ENCODE measurements around the gene METTL13. TPM values are rescaled to one million over a fixed set of nuclear protein-coding genes. Genes with fewer than 3 reads are reported as not detected.

Gene METTL13
- total RNA-seq, 1 experiment from 2014 or later, result 41.9 TPM

DNA sequence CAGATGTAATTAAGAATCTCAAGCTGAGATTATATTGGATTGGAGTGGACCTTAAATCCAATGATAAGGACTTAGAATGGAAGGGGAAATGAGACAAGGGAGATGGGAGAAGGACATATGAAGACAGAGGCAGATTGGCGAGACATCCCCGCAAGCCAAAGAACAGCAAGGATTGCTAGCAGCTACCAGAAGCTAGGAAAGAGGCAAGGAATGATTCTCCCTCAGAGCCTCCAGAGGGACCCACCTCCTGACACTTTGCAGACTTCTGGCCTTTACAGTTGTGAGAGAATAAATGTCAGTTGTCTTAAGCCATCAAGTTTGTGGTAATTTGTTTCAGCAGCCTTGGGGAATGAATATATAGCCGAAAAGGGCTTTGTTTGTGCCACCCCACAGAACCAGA is 20.7 kb downstream of the METTL13 start:
- ATAC-seq (no peak), DNase-seq (ENCODE audit: low read depth, low spot score) (no peak)
- TF ChIP-seq, protein P1, sequence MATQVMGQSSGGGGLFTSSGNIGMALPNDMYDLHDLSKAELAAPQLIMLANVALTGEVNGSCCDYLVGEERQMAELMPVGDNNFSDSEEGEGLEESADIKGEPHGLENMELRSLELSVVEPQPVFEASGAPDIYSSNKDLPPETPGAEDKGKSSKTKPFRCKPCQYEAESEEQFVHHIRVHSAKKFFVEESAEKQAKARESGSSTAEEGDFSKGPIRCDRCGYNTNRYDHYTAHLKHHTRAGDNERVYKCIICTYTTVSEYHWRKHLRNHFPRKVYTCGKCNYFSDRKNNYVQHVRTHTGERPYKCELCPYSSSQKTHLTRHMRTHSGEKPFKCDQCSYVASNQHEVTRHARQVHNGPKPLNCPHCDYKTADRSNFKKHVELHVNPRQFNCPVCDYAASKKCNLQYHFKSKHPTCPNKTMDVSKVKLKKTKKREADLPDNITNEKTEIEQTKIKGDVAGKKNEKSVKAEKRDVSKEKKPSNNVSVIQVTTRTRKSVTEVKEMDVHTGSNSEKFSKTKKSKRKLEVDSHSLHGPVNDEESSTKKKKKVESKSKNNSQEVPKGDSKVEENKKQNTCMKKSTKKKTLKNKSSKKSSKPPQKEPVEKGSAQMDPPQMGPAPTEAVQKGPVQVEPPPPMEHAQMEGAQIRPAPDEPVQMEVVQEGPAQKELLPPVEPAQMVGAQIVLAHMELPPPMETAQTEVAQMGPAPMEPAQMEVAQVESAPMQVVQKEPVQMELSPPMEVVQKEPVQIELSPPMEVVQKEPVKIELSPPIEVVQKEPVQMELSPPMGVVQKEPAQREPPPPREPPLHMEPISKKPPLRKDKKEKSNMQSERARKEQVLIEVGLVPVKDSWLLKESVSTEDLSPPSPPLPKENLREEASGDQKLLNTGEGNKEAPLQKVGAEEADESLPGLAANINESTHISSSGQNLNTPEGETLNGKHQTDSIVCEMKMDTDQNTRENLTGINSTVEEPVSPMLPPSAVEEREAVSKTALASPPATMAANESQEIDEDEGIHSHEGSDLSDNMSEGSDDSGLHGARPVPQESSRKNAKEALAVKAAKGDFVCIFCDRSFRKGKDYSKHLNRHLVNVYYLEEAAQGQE (IDR thresholded peaks at IDR 0.05; ENCODE audit: insufficient read depth in 1 of 2, low read depth in 2 of 2, low read length in 1 of 2), result no peak
- no peak for TF ChIP-seq SIN3A (IDR thresholded peaks at IDR 0.05; ENCODE audit: borderline replicate concordance, insufficient read depth, low read depth, low read length)
- TF ChIP-seq POLR2AphosphoS5 (IDR thresholded peaks at IDR 0.05; ENCODE audit: low read depth, low read length), result no peak
- no peak for TF ChIP-seq TCF7L2 (IDR thresholded peaks at IDR 0.05; ENCODE audit: low read depth, low read length)
- TF ChIP-seq, protein P2, sequence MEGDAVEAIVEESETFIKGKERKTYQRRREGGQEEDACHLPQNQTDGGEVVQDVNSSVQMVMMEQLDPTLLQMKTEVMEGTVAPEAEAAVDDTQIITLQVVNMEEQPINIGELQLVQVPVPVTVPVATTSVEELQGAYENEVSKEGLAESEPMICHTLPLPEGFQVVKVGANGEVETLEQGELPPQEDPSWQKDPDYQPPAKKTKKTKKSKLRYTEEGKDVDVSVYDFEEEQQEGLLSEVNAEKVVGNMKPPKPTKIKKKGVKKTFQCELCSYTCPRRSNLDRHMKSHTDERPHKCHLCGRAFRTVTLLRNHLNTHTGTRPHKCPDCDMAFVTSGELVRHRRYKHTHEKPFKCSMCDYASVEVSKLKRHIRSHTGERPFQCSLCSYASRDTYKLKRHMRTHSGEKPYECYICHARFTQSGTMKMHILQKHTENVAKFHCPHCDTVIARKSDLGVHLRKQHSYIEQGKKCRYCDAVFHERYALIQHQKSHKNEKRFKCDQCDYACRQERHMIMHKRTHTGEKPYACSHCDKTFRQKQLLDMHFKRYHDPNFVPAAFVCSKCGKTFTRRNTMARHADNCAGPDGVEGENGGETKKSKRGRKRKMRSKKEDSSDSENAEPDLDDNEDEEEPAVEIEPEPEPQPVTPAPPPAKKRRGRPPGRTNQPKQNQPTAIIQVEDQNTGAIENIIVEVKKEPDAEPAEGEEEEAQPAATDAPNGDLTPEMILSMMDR (IDR thresholded peaks at IDR 0.05), result no peak
- Histone ChIP-seq H3K27ac (ENCODE audit: low read length) (no peak overlapping the region), H3K9me3 (ENCODE audit: control insufficient read depth, insufficient read depth, low read depth, low read length) (no peaks in the 10 kb centered on the region), H3K27me3 (ENCODE audit: control insufficient read depth, insufficient read depth, low read length) (no peaks in the 10 kb centered on the region), H3K4me1 (ENCODE audit: control insufficient read depth, insufficient read depth, low read length) (no peaks in the 10 kb centered on the region), H3K4me3 (ENCODE audit: low read depth in 2 of 2, low read length in 2 of 2) (no peak overlapping the region), H3K36me3 (ENCODE audit: control insufficient read depth, insufficient read depth, low read length) (peaks cover 3% of the 10 kb centered on the region; the same call in 1 of the 2 replicates)
- BruUV-seq (replicated peaks), result no TSS peak
- in situ Hi-C loops (cut with HindIII; ENCODE audit: low pct_unique_long_range_greater_than_20kb, low sequenced_read_pairs) (no loop called here), intact Hi-C loops (cut with micrococcal nuclease; ENCODE audit: unreplicated experiment) (no loop called here)
- ChIA-PET POLR2A (interaction anchor here (0.6 kb wide), 1 partner anchor 15 kb away, joined by 3 read pairs; no protein-coding TSS in a partner anchor), CTCF (interaction anchor here (0.5 to 4.1 kb wide), 2 partner anchors 10 to 183 kb away, joined by 4 to 24 read pairs; no protein-coding TSS in a partner anchor)

DNA sequence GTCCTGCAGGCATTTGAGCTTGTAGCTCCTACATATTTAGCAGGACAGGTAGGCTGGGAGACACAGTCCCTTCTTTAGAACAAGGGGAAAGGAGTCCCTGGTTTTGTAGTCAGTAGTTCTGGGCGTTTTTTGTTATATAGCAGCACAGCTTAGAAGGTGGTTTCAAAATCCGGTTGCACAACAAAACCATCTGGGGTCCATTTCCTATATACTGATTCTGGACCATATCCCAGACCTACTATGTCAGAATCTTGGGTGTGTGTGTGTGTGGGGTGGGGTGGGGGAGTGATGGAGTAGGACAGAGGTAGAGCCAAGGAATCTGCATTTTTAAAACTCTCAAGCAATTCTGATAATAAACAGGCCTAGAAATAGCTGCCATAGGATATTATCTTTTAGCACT is 21.6 kb downstream of the METTL13 start:
- POLR2A ChIA-PET, result no interaction called here

More for the DNA sequence above, 21.6 kb downstream of the METTL13 start:
- no peak overlapping the region for H3K4me3 ChIP-seq (ENCODE audit: low read depth in 2 of 2, low read length in 2 of 2)
- TF ChIP-seq, protein P1 (IDR thresholded peaks at IDR 0.05; ENCODE audit: insufficient read depth in 1 of 2, low read depth in 2 of 2, low read length in 1 of 2), result no peak
- TF ChIP-seq POLR2AphosphoS5 (IDR thresholded peaks at IDR 0.05; ENCODE audit: low read depth, low read length) (no peak), TCF7L2 (IDR thresholded peaks at IDR 0.05; ENCODE audit: low read depth, low read length) (no peak), SIN3A (IDR thresholded peaks at IDR 0.05; ENCODE audit: borderline replicate concordance, insufficient read depth, low read depth, low read length) (no peak)
- TF ChIP-seq, protein P2 (IDR thresholded peaks at IDR 0.05), result no peak
- no peaks in the 10 kb centered on the region for H3K4me1 ChIP-seq (ENCODE audit: control insufficient read depth, insufficient read depth, low read length)
- CTCF ChIA-PET, result no interaction called here
- no peaks in the 10 kb centered on the region for H3K36me3 ChIP-seq (ENCODE audit: control insufficient read depth, insufficient read depth, low read length)
- H3K9me3 ChIP-seq (ENCODE audit: control insufficient read depth, insufficient read depth, low read depth, low read length), result no peaks in the 10 kb centered on the region
- intact Hi-C loops (cut with micrococcal nuclease; ENCODE audit: unreplicated experiment) (no loop called here), in situ Hi-C loops (cut with HindIII; ENCODE audit: low pct_unique_long_range_greater_than_20kb, low sequenced_read_pairs) (no loop called here)
- ATAC-seq, result no peak
- DNase-seq (ENCODE audit: low read depth, low spot score), result no peak
- no peaks in the 10 kb centered on the region for H3K27me3 ChIP-seq (ENCODE audit: control insufficient read depth, insufficient read depth, low read length)
- no peak overlapping the region for H3K27ac ChIP-seq (ENCODE audit: low read length)
- no TSS peak for BruUV-seq (replicated peaks)

Data from Panc1 (cell line).